Measurements from ENCODE around the gene CHMP2A. TPM values are rescaled to one million over a fixed set of nuclear protein-coding genes. Genes with fewer than 3 reads are reported as not detected.

CHMP2A gene
- total RNA-seq, 2 donors from 2014 or later = 22.7 to 66.4 TPM

DNA sequence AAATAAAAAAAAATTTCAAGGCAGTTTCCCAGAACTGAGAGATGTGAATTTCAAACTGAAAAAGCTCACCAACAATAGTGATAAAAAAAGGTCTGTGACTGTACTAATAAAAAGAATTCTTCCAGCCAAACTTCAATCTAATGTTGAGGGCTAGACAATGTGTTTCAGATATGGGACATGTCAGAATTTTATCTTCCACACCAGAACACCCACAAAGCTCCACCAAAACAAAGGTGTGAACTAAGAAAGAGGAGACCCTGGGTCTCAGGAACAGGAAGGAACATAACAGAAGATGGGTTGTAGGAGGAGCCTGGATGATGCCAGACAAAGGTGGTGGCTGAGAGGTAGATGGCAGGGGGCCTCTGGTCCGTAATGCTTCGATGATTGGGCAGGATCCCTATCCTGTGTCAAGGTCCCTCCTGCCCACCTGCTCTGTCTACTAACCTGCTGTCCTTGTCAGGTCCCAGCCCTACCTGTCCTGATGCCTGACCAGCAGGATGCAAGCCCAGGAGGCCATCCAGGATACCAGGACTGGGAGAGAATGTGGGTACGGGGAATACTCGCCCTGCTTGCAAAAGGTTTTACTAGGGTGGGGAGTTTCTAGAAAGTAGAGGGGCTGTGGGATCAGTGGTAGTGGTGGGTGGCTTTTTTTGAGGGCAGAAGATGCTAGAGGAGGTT is 13.7 kb upstream of the CHMP2A start:
- 81 to 86% methylated on average over 4 of the region's 4 CpGs for WGBS, 2 donors
- no peak for ATAC-seq
- H3K27ac ChIP-seq = no peak overlapping the region
- no peak overlapping the region for H3K4me3 ChIP-seq
- H3K4me1 ChIP-seq = peaks cover 11% of the 10 kb centered on the region
- DNase-seq = peak in 2 of 4 donors; percentile 1 to 8
- TF ChIP-seq POLR2A (IDR thresholded peaks at IDR 0.05) = no peak
- TF ChIP-seq, protein P1, sequence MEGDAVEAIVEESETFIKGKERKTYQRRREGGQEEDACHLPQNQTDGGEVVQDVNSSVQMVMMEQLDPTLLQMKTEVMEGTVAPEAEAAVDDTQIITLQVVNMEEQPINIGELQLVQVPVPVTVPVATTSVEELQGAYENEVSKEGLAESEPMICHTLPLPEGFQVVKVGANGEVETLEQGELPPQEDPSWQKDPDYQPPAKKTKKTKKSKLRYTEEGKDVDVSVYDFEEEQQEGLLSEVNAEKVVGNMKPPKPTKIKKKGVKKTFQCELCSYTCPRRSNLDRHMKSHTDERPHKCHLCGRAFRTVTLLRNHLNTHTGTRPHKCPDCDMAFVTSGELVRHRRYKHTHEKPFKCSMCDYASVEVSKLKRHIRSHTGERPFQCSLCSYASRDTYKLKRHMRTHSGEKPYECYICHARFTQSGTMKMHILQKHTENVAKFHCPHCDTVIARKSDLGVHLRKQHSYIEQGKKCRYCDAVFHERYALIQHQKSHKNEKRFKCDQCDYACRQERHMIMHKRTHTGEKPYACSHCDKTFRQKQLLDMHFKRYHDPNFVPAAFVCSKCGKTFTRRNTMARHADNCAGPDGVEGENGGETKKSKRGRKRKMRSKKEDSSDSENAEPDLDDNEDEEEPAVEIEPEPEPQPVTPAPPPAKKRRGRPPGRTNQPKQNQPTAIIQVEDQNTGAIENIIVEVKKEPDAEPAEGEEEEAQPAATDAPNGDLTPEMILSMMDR (IDR thresholded peaks at IDR 0.05) = no peak
- intact Hi-C loops (cut with DNase I) = no loop called here
- H3K9me3 ChIP-seq = no peaks in the 10 kb centered on the region
- H3K36me3 ChIP-seq (replicated peaks in 1 of 2; ENCODE audit: insufficient read depth in 1 of 2, low read depth in 2 of 2) = no peaks in the 10 kb centered on the region
- H3K27me3 ChIP-seq = no peaks in the 10 kb centered on the region

DNA sequence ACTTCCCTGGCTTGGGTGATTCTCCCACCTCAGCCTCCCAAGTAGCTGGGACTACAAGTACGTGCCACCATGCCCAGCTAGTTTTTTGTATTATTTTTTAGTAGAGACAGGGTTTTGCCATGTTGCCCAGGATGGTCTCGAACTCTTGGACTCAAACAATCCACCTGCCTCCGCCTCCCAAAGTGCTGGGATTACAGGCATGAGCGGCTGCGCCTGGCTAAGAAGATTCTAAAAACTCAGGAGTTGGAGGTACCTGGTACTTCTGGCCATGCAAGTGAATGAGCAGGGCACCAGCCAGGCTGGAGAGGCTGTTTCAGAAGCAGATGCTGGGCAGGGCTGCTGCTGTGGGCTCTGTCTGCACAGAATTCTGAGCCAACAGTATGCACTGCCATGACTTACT is 12.1 kb upstream of the CHMP2A start:
- TF ChIP-seq, protein P1 (IDR thresholded peaks at IDR 0.05) = no peak
- TF ChIP-seq POLR2A (IDR thresholded peaks at IDR 0.05) = no peak
- Histone ChIP-seq H3K27me3 (no peaks in the 10 kb centered on the region), H3K9me3 (no peaks in the 10 kb centered on the region), H3K27ac (no peak overlapping the region), H3K4me3 (no peak overlapping the region), H3K36me3 (replicated peaks in 1 of 2; ENCODE audit: insufficient read depth in 1 of 2, low read depth in 2 of 2) (no peaks in the 10 kb centered on the region), H3K4me1 (peaks cover 20% of the 10 kb centered on the region)
- DNase-seq (peak in 2 of 4 donors; percentile 1 to 9), ATAC-seq (no peak)
- WGBS, 2 donors = 94 to 98% methylated on average over 5 of the region's 5 CpGs
- intact Hi-C loops (cut with DNase I) = no loop called here

DNA sequence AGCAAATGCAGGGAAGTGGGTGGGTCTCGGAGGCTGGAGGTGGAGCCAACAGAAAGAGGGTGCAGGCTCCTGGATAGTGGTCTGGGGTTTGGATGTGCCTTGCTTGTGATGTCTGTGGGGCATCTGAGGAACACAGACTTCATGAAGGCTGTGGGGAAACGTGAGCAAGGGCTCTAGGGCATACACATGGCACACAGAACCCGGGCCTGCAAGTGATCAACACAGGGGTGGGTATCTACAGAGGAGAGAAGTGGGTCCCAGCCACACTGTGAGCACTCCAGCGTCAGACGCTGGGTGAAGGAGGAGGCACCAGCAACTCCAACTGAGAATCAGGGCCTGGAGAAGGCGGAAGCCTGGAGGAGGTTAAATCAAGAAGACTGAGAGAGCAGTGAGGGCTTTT is 8.9 kb upstream of the CHMP2A start:
- WGBS, 2 donors = 64 to 72% methylated on average over 6 of the region's 6 CpGs
- peaks cover 36% of the 10 kb centered on the region for H3K4me1 ChIP-seq
- ATAC-seq = no peak

DNA sequence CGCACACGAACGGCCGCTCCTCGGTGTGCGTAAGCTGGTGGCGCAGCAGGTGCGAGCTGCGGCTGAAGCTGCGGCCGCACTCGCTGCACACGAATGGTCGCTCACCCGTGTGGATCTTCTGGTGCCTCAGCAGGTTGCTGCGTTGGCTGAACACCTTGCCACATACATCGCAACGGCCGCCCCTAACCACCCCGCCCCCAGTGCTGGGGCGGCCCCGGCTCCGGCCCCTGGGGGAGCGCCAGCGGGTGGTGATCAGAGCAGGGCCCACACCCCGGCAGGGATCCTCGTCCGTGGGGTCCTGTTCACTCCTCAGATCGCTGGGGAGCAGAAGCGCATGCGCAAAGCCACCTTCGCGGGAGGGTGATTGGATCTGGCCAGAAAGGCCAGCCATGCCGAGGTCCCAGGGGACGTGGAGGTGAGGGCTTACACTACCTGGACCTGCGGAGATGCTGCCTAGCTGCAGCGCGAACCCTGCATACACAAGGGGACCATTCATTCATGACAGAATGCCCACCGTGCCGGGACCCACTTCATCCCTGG is 8.2 kb upstream of the CHMP2A start:
- Histone ChIP-seq H3K36me3 (replicated peaks in 1 of 2; ENCODE audit: insufficient read depth in 1 of 2, low read depth in 2 of 2) (no peaks in the 10 kb centered on the region), H3K9me3 (no peaks in the 10 kb centered on the region), H3K27ac (peak overlapping the region in 1 of 4 donors; percentile 59), H3K27me3 (no peaks in the 10 kb centered on the region), H3K4me3 (no peak overlapping the region), H3K4me1 (peaks cover 36% of the 10 kb centered on the region)
- DNase-seq (peak; percentile 38 to 59 (median 48)), ATAC-seq (no peak)
- intact Hi-C loops (cut with DNase I) = no loop called here
- TF ChIP-seq POLR2A (IDR thresholded peaks at IDR 0.05) = no peak
- TF ChIP-seq, protein P1 (IDR thresholded peaks at IDR 0.05) = no peak
- 4 to 5% methylated on average over 6 to 40 of the region's 40 CpGs for WGBS, 2 donors

More for the DNA sequence above, 8.9 kb upstream of the CHMP2A start:
- DNase-seq = peak in 2 of 4 donors; percentile 1 to 11
- no peak for TF ChIP-seq POLR2A (IDR thresholded peaks at IDR 0.05)
- TF ChIP-seq, protein P1 (IDR thresholded peaks at IDR 0.05) = no peak
- Histone ChIP-seq H3K27ac (no peak overlapping the region), H3K27me3 (no peaks in the 10 kb centered on the region), H3K36me3 (replicated peaks in 1 of 2; ENCODE audit: insufficient read depth in 1 of 2, low read depth in 2 of 2) (no peaks in the 10 kb centered on the region), H3K9me3 (no peaks in the 10 kb centered on the region), H3K4me3 (no peak overlapping the region)
- intact Hi-C loops (cut with DNase I) = no loop called here
